D341Med (cell line): ENCODE data around the gene ATF7.

Source experiments
- DNase-seq: peaks from one replicate; pipeline ENCODE4 v3.0.0; 2012; ENCODE audit warnings: low spot score

Gene ATF7

GRCh38 chr12:53523131-53523530 is 103.1 kb downstream of the ATF7 start:
- DNase-seq, result no peak

DNA sequence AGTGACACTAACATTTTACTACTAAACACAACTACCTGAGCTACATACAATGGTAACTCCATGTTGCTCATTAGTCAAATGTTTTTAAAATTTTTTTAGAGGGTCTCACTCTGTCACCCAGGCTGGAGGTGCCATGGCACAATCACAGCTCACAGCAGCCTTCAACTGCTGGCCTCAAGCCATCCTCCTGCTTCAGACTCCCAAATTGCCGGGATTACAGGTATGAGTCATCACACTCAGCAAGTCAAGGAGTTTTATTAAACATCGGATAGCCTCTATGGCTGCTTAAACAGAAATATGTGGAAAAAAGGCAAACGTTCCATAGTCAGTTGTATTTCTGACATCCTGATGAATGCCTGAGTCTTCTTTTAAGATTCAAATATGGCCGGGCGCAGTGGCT is 107.8 kb downstream of the ATF7 start:
- no peak for DNase-seq

- no peak for DNase-seq
Measured at GRCh38 chr12:53516758-53517455, 109.3 kb downstream of the ATF7 start.

- no peak for DNase-seq
Measured at GRCh38 chr12:53515291-53515680, 110.9 kb downstream of the ATF7 start.

DNA sequence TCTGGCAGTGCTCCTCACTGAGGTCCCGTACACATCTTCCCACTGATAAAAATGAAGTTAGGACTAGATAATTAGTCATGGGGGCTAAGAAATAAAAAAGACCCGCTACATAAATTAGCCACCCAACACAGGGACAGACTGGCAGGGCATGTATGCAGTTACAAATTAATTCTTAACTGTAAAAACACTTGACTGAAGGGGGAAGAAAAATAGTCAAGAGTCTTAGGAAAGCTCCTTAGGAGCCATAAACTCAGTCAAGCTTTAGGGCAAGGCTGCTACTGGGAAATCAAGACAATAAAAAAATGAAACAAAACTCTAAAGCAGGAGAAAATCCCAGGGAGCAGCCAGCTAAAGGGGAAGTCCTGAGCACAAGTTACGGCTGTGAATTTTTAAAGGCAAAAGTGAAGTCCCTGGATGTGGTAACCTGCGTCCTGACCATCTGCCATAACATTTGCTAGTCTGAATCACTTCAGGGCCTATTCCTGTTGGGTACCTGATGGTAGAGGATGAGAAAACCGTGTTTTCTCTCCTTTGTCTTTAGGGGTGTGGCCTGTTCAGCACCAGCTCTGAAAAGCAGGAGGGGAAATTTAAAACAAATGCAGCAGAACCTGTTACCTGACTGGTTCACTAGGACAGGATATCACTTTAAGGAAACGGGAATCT is 111.4 kb downstream of the ATF7 start:
- DNase-seq, result no peak

DNA sequence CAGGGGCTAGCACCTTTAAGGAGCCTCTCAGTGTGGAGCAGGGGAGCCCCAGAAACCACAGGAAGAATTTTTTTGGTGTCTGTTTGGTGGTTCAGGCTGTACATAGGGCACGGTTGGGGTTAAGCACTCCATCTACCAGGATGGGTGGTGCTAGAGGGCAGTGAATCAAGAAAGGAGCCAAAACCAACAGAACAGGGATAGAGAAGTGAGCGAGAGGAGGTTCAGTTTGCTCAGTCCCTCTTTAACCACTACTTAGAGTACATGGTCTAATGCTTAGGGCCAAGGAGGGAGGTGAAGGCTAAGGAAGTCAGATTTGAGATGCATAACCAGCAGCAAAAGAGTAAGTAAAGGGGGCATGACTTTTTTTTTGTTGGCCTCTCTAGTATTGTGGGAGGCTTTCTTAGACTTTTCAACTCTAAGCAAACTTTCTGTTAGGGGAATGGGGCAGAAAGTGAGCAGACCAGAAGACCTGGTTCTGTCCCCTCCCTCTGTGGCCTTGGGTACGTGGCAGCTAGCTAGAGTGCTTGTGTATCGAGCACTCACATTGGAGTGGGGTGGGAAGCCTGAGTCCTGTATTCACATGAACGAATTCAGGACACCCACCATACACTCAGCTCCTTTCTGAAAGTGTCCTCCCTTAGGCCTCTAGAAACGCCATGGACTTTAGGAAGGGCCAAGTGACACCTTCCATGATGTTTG is 112.3 kb downstream of the ATF7 start:
- DNase-seq, result no peak

- DNase-seq, result no peak
Measured at GRCh38 chr12:53510181-53510812, 115.9 kb downstream of the ATF7 start.

- peak; percentile 87 for DNase-seq
Measured at GRCh38 chr12:53508534-53509170, 117.5 kb downstream of the ATF7 start.

DNA sequence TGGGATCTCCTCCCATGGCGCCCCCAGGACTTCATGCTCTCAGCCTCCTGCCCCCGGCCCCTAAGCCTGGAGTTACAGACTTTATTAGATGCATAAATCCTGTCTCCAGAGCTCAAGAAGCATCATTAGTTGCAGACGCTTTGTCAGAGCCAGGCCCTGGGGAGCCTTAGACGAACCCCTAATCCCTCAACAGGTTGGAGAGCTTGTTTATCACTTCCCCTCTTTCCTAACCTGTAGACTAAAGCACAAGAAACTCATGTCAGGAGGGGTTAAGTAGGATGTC is 118.6 kb downstream of the ATF7 start:
- DNase-seq, result no peak

- no peak for DNase-seq
Measured at GRCh38 chr12:53506881-53507602, 119.1 kb downstream of the ATF7 start, which contains the start of gene NPFF. TSS of gene NPFF (minus strand) at chr12:53507484. CDS start at chr12:53507474, 10 bp downstream.

- DNase-seq, result no peak
Measured at GRCh38 chr12:53506450-53506785, 119.8 kb downstream of the ATF7 start.

- no peak for DNase-seq
Measured at GRCh38 chr12:53505555-53506449, 120.4 kb downstream of the ATF7 start.

- no peak for DNase-seq
Measured at GRCh38 chr12:53505086-53505485, 121.1 kb downstream of the ATF7 start.

DNA sequence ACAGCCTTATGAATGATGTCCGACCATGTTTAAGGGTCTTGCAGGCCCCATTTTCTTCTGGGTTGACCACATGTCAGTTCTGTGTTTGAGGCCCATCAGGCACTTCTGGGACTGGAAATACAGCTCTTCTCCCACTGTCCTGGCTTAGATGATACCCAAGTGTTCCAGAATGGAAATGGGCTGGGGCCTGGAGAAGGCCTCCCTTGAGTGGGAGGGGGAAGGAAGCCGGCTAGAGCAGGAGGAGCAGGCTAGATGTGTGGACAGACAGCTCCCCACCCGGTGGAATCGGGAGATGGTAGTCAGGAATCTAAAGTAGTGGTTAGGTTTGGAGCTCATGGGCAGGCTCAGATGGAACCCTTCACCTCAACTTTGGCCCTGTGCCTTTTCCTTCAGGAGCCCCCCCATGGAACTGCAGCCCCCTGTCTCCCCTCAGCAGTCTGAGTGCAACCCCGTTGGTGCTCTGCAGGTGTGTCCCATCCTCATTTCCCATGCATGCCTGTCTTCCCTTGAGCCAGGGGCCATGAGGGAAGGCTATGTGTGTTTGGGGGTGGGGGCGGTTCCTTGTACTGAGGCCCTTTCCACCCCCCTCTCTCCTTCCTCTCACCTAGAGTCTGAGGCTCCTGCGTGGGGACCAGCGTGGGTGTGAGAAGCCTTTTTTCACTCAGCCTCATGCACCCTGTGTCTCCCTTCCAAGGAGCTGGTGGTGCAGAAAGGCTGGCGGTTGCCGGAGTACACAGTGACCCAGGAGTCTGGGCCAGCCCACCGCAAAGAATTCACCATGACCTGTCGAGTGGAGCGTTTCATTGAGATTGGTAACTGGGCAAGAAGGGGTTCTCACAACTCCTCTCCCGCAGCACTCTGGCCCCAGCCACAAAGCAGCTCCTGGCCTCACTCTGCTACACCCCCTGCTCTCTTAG is 121.9 kb downstream of the ATF7 start:
- no peak for DNase-seq

- DNase-seq, result no peak
Measured at GRCh38 chr12:53502983-53503728, 123.0 kb downstream of the ATF7 start.

DNA sequence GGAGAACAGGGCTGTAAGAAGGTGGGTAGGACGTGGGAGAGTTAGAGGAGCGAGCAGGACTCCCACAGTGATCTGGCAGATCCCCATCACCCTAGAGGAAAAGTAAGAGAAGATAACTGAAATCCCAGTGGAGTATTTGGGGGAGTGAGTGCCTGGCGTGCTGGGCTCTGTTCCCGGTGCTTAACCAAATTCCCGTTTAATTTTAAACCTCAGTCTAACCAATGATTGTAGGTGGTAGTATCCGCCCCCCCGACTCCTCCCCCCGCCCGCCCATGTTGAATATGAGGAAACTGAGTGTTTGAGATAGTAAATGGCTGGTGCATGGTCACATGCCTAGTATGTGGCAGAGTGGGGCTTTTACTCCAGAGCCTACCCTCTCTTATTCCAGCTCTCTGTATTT is 123.9 kb downstream of the ATF7 start:
- DNase-seq, result no peak

GRCh38 chr12:53501615-53502181 is 124.5 kb downstream of the ATF7 start:
- DNase-seq, result no peak

- DNase-seq, result peak; percentile 92
Measured at GRCh38 chr12:53500776-53501614, 125.2 kb downstream of the ATF7 start, which contains the start of gene TARBP2. TSS of gene TARBP2 (plus strand) at chr12:53501283. CDS start at chr12:53501409, 126 bp downstream.
